COLO829 (cell line): ENCODE measurements around the gene RPEL1.
"Not testable (repeated sequence)": the region's sequence is repeated elsewhere in the genome, so short reads cannot be mapped to it uniquely, and the experiment has no call there.

Experiments
- DNase-seq: peaks from one replicate; pipeline ENCODE4 v3.0.0; 2012; ENCODE audit warnings: low spot score

Gene RPEL1

DNA sequence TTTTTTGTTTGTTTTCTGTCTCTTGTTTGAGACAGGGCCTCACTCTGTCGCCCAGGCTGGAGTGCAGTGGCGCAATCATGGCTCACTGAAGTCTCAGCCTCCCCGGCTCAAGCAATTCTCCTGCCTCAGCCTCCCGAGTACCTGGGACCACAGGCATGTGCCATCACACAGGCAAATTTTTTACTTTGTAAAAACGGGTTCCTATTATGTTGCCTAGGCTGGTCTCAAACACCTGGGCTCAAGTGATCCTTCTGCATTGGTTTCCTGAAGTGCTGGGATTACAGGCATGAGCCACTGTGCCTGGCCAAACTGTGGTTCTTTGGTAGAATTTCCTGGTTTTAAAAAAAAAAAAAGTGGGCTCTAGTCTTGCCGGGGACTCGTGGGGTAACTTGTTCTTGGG lies at the start of gene RPEL1:
TSS of gene RPEL1 (plus strand) at position 301 of the 400 bp plus-strand sequence. CDS start 110 bp downstream, outside the sequence.
- not testable (repeated sequence) for DNase-seq

DNA sequence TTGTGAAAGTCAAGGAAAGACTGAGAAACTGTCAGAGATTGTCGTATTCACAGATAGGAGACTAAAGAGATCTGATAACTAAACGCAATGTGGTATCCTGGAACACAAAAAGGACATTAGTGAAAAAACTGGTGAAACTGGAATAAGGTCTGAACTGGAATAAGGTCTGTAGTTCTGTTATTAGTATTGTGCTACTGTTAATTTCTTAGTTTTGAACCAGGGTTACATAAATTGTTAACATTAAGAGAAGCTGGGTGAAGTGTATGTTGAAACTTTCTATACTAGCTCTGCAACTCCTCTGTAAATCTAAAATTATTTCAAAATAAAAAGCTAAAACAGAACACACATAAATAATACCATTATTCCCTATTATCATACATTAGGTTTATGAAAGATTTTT lies 49.2 kb upstream of the RPEL1 start:
- no peak for DNase-seq

DNA sequence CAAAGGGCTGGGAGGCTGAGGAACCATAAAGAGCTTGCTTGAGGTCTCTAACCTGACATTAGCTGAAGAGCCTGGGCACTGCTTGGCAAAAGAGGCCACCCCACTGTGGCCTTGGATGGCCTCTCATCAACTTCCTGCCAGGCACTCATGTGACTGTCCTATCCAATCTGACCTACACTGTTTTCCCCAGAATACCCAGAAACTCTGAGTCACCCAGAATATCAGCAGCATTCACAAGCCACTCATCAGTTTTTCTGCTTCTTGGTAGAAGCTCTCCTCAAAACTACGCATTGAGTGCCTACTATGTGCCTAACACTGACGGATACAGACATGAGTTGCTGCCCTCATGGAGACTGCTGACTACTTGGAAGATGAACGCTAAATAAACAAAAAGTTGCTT lies 48.5 kb upstream of the RPEL1 start:
- peak; percentile 20 for DNase-seq

DNA sequence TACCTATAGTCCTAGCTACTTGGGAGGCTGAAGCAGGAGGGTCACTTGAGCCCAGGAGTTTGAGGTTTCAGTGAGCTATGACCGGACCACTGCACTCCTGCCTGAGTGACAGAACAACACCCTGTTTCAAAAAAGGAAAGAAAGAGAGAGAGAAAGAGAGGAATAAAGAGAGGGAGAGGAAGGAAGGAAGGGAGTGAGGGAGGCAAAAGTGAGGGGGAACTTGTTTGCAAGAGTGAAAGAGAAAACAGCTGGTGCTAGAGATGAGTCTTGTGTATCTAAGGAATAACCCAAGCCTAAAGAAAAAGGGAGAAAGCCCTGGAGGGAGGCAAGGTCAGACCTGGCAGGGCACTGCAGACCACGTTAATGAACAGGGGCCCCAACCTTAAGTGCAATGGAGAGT lies 47.8 kb upstream of the RPEL1 start:
- DNase-seq = no peak

DNA sequence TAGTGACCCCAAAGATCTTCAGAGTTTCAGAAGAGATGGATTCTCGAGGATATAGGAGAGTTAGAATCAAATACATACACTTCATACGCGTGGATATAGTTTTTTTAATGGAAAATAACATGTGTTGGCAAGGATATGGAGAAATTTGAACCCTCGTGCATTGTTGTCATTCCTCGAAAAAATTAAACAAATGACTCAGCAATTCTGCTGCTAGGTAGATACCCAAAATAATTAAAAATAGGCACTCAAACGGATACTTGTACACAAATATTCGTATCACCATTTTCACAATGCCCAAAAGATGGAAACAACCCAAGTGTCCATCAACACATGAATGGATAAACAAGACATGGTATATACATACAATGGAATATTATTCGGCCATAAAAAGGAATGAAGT lies 47.0 kb upstream of the RPEL1 start:
- DNase-seq = no peak

DNA sequence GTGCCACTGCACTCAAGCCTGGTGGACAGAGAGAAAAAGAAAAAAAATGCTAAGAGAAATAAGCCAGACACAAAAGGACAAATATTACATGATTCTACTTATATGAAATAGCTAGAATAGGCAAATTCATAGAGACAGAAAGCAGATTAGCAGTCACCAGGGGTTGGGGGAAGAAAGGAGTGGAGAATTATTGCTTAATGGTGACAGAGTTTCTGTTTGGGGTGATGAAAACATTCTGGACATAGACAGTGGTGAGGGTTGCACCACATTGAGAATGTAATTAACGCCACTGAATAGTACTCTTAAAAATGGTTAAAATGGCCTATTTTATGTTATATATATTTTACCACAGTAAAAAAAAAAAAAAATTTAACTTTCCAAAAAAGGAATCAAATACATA lies 46.2 kb upstream of the RPEL1 start:
- DNase-seq = no peak

DNA sequence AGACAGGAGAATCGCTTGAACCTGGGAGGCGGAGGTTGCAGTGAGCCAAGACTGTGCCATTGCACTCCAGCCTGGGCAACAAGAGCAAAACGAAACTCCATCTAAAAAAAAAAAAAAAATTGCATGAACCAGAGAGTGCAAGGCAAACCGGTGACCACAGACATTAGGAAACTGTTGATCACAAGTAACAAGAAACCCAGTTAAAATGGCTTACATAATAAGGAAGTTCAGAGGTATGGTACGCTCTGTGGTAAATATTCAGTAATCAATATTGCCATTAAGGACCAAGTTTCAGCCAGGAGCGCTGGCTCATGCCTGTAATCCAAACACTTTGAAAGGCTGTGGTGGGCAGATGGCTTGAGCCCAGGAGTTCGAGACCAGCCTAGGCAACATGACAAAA lies 43.4 kb upstream of the RPEL1 start:
- no peak for DNase-seq

DNA sequence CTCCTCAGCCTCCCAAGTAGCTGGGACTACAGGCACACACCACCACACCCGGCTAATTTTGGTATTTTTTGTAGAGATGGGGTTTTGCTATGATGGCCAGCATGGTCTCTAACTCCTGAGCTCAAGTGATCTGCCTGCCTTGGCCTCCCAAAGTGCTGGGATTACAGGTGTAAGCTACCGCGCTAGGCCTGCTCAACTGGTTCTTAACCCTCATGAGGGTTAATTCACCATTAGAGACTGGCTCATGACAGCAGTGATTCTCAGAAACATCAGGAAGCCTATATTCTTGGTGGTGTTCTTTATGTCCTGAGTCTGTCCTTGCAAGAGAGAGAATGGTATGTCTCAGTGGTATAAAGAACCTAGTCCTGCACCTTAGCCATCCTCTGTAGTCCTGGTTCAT lies 42.2 kb upstream of the RPEL1 start:
- no peak for DNase-seq

DNA sequence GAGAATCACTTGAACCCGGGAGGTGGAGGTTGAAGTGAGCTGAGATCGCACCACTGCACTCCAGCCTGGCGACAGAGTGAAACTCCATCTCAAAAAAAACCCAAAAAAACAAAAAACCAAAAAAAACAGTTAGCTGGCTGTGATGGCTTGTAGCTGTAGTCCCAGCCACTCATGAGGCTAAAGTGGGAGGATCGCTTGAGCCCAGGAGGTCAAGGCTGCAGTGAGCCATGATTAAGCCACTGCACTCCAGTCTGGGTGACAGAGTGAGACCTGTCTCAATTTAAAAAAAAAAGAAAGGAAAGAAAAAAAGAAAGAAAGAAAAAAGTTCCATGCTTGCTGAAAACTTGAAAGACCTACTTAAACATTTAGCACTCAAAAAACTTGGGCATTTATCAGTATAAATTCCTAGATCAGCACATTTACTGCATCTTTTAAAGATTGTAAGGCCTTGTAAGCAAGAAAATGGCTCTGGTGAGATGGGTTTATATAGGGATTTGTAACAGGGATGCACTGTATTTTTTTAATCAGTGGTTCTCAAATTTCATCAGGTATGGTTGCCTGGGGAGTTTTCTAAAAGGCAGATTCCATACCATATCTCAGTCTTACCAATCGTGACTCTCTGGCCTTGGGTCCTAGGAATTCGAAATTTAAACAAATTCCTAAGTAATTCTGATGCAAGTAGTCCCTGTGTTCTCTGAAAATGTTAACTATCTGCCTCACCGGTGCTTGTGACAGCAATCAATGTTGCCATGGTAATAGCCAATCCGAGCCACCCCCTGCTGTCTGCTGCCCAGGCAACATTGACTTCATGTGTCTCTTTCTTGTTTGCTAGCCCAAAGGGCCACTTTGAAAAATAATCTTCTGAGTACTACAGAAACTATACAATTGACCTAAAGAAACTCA lies 41.1 kb upstream of the RPEL1 start:
- DNase-seq = no peak

DNA sequence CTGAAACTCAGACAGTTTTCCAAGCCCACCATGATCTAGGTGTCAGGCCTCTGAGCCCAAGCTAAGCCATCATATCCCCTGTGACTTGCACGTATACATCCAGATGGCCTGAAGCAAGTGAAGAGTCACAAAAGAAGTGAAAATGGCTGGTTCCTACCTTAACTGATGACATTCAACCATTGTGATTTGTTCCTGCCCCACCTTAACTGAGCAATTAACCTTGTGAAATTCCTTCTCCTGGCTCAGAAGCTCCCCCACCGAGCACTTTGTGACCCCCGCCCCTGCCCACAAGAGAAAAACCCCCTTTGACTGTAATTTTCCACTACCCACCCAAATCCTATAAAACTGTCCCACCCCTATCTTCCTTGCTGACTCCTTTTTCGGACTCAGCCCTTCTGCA lies 40.3 kb upstream of the RPEL1 start:
- not testable (repeated sequence) for DNase-seq

DNA sequence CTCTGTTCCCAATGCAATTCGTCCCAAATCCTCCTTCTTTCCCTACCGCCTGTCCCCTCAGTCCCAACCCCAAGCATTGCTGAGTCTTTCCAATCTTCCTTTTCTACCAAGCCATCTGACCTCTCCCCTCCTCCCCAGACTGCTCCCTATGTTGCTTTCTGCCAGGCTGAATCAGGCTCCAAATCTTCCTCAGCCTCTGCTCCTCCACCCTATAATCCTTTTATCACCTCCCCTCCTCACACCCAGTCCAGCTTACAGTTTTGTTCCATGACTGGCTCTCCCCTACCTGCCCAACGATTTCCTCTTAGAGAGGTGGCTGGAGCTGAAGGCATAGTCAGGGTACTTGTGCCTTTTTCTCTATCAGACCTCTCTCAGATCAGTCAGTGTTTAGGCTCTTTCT lies 39.0 kb upstream of the RPEL1 start:
- DNase-seq = not testable (repeated sequence)

DNA sequence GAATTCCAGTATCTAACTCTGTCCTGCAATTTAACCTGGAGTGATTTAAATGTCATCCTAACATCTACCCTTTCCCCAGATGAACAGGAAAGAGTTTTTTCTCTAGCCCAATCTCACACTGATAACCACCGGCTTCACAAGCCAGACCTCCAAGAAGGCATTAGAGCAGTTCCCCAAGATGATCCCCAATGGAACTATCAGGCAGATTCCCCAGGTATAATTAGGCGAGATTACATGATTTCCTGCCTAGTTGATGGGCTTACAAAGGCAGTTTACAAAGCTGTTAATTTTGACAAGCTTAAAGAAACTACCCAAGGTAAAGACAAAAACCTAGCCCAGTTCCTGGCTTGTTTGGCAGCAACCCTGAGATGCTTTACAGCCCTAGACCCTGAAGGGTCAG lies 38.5 kb upstream of the RPEL1 start:
- no peak for DNase-seq

DNA sequence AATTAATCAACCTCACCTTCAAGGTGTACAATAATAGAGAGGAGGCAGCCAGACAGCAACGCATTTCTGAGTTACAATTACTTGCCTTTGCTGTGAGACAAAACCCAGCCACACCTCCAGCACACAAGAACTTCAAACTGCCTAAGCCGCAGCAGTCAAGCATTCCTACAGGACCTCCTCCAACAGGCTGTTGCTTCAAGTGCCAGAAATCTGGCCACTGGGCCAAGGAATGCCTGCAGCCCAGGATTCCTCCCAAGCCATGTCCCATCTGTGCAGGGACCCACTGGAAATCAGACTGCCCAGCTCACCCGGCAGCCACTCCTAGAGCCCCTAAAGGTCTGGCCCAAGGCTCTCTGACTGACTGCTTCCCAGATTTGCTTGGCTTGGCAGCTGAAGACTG lies 38.0 kb upstream of the RPEL1 start:
- not testable (repeated sequence) for DNase-seq

DNA sequence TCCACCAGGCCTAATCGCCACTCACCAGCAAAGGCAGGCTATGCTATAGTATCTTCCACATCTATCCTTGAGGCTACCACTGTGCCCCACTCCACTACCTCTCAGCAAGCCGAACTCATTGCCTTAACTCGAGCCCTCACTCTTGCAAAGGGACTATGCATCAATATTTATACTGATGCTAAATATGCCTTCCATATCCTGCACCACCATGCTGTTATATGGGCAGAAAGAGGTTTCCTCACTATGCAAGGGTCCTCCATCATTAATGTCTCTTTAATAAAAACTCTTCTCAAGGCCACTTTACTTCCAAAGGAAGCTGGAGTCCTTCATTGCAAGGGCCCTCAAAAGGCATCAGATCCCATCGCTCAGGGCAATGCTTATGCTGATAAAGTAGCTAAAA lies 35.4 kb upstream of the RPEL1 start:
- not testable (repeated sequence) for DNase-seq

DNA sequence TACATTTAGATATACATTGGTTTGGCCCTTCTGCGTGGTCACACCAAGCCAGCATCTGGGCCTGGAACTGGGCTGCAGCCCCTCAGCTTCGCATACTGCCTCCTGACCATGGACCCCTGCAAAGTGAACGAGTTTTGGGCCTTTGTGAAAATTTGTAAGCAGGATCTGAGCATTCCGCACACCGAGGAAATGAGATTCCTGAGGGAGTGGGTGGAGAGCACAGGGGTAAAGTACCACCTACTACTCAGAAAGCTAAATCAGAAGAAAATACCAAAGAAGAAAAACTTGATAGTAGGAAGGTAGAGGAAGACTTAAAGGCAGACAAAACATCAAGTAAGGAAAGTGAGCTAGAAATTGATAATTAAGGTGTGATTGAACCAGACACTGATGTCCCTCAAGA lies 30.1 kb upstream of the RPEL1 start:
- DNase-seq = no peak

DNA sequence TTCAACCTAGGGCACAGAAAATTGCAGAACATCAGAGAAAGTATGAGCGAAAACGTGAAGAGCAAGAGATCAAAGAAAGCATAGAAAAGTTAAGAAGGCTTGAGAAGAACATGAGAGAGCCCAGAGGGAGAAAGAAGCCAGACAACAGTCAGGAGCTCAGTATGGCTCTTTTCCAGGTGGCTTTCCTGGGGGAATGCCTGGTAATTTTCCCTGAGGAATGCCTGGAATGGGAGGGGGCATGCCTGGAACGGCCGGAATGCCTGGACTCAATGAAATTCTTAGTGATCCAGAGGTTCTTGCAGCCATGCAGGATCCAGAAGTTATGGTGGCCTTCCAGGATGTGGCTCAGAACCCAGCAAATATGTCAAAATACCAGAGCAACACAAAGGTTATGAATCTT lies 29.3 kb upstream of the RPEL1 start:
- DNase-seq = not testable (repeated sequence)

DNA sequence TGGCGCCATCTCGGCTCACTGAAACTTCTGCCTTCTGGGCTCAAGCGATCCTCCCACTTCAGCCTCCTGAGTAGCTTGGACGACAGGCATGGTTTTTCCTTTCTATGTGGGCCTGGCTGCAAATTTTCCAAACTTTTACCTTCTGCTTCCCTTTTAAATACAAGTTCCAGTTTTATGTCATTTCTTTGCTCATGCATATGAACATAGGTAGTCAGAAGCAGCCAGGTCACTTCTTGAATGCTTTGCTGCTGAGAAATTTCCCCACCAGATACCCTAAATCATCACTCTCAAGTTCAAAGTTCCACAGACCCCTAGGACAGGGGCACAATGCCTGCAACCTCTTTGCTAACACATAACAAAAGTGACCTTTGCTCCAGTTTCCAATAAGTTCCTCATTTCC lies 21.6 kb upstream of the RPEL1 start:
- no peak for DNase-seq

DNA sequence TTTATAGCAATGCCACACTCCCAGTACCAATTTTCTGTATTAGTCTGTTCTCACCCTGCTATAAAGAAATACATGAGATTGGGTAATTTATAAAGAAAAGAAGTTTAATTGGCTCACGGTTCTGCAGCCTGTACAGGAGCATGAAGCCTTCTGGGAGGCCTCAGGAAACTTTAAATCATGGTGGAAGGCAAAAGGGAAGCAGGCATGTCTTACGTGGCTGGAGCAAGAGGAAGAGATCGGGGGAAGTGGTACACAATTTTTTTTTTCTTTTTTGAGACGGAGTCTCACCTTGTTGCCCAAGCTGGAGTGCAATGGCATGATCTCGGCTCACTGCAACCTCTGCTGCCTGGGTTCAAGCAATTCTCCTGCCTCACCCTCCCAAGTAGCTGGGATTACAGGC lies 21.0 kb upstream of the RPEL1 start:
- not testable (repeated sequence) for DNase-seq

DNA sequence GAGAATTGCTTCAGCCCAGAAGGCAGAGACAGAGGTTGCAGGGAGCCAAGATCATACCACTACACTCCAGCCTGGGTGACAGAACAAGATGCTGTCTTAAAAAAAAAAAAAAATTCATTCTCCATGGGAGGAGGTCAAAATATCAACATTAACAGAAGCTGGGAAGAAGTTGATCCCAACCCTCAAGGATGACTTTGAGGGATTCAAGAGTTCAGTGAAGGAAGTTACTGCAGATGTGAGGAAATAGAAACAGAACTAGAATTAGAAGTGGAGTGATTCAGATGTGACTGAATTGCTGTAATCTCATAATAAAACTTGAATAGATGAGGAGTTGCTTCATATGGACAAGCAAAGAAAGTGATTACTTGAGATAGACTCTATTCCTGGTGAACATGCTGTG lies 19.7 kb upstream of the RPEL1 start:
- no peak for DNase-seq

DNA sequence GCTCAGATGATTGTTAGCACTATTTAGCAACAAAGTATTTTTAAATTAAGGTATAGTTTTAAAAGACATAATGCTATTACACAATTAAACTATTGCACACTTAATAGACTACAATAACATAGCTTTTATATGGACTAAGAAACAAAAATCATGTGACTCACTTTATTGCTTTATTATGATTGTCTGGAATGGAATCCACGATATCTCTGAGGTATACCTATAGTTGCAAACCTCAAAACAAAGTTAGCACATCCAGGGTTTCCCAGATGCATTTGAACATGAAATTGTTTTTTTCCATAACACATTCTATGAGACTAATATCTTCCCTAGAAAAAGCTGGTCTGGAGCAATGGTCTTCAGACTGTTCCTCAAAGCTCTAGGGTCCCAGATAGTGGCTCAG lies 18.3 kb upstream of the RPEL1 start:
- no peak for DNase-seq

DNA sequence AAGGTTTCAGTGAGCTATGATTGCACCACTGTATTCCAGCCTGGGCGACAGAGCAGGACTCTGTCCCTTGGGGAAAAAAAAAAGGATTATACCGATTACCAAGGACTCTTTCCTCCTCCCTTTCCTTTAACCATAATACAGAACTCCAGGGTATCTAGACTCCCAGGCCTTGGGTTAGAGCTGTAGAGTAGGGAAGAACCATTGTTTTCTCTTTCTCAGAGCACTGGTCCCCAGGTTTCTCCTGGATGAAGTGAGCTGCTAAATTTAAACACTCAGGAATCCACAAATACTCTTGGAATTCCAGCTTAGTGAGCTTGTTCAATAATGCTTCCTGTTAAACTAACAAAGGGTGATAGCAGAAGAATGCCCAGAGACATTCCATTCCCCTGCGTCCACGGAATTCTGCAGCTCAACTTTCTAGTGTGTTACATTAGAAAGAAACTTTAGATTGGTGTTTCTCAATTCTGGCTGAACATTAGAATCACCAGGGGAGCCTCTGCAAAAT lies 14.6 kb upstream of the RPEL1 start:
- peak; percentile 32 for DNase-seq

DNA sequence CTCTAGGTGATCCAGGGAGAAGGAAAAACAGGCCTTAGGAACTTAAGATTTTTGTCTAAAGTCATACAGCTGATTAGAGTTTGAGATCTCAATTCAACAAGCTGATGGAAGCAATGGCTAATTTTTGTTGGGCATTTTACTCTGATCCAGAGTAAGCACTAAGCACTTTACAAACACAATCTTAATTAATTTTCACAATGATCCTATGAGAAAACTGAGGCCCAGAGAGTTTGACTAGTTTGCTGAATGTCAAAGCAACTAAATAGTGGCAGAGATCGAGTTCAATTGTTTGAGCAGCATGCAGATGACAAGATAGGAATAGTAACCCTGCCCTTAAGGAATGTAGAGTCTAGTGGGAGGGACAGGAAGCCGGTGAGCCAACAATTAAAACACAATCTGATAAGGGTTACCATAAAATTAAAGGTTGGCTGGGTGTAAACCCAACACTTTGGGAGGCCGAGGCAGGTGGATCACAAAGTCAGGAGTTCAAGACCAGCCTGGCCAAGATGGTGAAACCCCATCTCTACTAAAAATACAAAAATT lies 13.5 kb upstream of the RPEL1 start:
- no peak for DNase-seq

DNA sequence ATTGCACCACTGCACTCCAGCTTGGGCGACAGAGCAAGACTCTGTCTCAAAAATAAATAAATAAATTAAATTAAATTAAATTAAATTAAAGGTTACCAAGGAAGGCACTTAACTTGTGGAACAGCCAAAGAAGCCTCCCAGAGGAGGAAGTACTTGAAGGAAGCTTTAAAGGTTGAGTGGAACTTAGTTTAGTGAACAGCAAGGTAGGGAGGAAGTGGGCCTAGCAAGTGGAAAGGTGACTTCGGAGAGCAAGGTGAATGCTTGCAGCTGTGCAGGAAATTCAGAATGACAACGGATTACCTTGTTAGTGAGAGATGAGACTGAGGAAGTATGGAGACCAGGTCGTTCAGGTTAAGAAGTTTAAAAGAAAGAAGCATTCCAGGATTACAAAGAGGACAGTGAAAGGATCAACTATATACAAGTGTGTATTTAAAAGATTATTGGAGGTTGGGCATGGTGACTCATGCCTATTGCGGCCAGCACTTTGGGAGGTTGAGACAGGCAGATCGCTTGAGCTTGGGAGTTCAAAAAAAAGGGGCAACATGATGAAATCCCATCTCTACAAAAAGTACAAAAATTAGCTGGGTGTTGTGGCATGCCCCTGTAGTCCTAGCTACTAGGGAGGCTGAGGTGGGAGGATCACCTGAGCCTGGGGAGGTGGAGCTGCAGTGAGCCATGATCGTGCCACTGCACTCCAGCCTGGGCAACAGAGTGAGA lies 12.8 kb upstream of the RPEL1 start:
- DNase-seq = no peak
